NCI-H446 (cell line): Measurements from ENCODE around the gene C11orf24.

ENCODE experiments used
- DNase-seq, 2 experiments: peaks; one replicate each; lab custom pipeline; 2025; lab: John Stamatoyannopoulos, UW

The C11orf24 gene

DNA sequence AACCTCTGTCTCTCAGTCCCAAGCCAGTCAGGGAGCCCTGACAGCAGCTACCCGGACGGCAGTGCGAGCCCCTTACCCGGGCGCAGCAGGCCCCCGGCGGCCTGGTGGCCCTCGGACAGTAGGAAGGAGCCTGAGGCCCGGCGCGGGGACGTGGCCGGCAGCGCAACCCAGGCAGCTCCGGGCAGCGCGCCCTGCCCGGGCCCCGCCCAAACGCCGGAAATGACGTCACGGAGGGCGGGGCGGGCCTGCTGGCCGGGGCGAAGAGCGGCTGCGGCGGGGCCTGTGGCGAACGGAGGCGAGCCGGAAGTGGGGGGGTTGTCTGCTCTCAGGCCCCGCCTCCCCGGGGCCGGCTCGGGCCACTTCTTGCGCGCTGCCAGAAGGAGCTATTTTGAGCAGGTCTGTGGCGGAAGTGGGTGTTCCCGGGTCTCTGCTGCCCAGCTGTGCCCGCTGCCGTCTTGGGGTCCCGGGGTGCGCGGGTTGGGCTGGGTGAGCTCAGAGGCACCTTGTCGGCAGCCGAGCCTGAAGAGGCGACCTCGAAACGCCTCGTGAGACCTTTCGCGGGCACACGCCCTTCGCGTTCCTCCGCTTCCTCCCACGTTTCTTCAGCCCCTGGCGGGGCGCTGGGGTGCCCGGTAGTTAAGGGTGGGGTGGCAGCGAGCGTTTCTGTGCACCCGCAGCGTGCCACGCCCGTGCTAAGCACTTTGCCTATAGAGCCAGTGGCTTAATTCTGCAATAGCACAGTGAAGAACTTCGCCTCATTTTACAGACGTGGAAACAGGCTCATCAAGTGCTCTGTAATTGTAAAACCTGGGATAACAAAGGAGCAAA, at the start of gene C11orf24:
TSS of gene C11orf24 (minus strand) at position 193 of the 828 bp plus-strand sequence. CDS start 8,206 bp downstream, outside the sequence.
- peak; percentile 87 to 97 for DNase-seq

DNA sequence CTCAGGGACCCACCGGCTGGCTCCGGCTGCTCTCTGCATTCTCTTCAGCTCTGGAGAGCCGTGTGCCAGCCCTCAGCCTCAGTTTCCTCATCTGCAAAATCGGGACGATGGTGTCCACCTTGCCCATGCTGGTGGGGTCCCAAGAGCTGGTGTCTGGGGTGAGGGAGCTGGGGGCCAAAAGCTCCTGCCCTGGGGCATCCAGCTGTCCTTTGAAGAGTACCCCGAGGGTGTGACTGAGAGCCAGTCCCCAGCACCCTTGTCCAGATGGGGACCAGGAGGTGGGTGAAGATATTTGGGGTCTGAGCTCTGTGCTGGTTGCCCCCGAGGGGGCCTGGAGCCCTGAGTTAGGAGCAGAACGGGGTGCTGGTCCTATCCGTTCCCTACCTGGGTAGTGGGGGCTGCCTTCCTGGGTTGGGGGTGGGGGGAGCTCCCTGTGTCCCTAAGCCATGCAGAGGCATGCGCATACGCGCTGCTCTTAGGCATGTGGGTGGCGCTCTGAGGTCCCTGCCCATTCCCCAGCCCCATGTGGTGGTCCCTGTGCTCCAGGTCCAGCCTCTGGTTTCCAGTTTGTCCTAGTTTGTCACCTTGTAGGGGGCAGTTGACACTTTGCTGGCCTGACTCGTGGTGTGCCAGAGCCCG, 45.5 kb upstream of the C11orf24 start:
- DNase-seq: no peak

GRCh38 chr11:68315171-68315920, 43.6 kb upstream of the C11orf24 start:
- DNase-seq: no peak

- DNase-seq: no peak
Measured at GRCh38 chr11:68314203-68315170, 42.7 kb upstream of the C11orf24 start.

- no peak for DNase-seq
Measured at GRCh38 chr11:68313574-68314202, 41.9 kb upstream of the C11orf24 start.

- no peak for DNase-seq
Measured at GRCh38 chr11:68312780-68313573, 41.2 kb upstream of the C11orf24 start.

- DNase-seq: peak in 1 of 2 experiments; percentile 26
Measured at GRCh38 chr11:68312117-68312779, 40.5 kb upstream of the C11orf24 start, which contains the start of gene LRP5. LRP5 (plus strand) TSS chr11:68312591; CDS start chr11:68312715, 124 bp downstream.

- no peak for DNase-seq
Measured at GRCh38 chr11:68311160-68312116, 39.7 kb upstream of the C11orf24 start.

DNA sequence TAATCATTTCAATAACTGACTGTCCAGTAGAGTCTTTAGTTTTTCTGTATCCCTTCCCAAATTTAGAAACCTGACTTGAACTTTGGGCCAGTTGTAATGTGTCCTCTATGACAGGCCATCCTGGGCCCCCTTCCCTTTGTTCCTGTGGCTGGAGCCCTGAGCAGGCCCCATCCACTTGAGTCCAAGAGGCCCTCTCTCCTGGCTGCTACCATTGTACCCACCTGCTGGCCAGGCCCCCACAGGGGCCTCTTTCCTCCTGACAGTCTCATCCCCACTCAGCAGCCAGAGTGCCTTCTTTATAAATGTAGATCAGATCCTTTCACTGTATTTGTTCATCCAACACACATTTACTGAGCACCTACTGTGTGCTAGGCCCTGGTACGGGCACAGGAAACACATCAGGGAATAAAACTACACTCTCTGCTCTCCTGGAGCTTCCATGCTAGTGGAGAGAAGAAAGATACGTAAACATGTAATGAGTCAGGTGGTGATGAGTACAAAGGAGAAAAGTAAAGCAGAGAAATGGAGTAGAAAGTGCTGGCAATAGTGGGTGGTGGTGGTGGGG, 37.9 kb upstream of the C11orf24 start:
- no peak for DNase-seq

DNA sequence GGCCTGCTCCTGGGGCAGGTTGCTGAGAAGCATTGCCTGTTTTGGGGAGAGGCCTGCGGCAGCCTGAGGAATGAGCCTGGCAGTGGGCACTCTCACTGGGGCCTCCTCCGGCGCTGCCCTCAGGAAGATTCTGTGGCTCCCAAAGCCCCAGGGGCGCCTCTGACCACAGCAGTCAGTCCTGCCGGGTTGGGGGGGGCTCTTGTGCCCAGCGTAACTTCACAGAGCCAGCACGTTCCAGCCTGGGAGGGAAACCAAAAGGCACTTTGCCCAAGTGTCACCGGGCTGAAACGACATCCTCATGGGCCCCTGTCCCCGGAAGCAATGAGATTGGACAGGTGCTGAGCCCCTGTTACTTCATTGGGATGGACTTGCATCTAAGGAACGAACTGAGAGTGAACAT, 36.3 kb upstream of the C11orf24 start:
- DNase-seq: no peak

GRCh38 chr11:68306636-68307035, 34.9 kb upstream of the C11orf24 start:
- DNase-seq: no peak

DNA sequence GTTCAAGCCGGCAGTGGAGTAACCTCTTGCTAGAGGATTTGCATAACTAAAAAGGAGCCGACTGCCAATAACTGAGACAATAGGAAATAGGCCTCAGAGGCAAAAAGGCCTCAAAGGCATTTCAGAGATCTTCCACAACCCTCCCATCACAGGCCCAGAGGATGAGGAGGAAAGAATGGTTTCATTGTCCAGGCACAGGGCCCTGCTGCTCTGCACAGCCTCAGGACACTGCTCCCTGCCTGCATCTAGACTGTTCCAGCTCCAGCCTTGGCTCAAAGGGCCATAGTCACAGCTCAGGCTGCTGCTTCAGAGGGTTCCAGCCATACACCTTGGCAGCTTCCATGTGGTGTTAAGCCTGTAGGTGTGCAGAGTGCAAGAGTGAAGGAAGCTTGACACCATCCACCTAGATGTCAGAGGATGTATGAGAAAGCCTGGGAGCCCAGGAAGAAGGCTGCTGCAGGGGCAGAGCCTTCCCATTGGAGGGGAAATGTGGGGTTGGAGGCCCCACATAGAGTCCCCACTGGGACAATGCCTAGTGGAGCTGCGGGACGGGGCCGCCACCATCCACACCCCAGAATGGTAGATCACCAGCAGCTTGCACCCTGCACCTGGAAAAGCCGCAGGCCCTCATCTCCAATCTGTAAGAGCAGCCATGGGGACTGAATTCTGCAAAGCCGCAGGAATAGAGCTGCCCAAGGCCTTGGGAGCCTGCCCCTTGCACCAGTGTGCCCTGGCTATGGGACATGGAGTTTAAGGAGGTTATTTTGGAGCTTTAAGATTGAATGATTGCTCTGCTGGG, 32.4 kb upstream of the C11orf24 start:
- no peak for DNase-seq

GRCh38 chr11:68303083-68303482, 31.3 kb upstream of the C11orf24 start:
- no peak for DNase-seq

GRCh38 chr11:68302670-68303069, 30.9 kb upstream of the C11orf24 start:
- no peak for DNase-seq

DNA sequence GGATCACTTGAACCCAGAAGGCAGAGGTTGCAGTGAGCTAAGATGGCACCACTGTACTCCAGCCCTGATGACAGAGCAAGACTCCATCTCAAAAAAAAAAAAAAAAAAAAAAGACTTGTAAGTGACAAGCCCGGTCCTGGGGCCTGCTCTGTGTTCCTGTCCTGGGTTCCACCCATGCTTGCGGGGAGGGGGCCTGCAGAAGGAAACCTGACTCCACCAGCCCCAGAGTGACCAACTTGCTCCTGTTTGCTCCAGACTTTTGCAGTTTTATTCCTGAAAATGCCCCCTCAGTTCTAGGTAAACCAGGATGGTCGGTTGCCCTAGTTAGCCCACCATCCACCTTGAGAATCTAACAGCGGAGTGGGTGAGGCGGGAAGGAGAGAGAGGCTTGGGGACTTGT, 30.5 kb upstream of the C11orf24 start:
- no peak for DNase-seq

GRCh38 chr11:68300076-68300830, 28.5 kb upstream of the C11orf24 start:
- DNase-seq: no peak
